HPDE6-E6E7 (cell line): ENCODE data around the gene OR4K2.
"Not testable (repeated sequence)": the region's sequence is repeated elsewhere in the genome, so short reads cannot be mapped to it uniquely, and the experiment has no call there.

ENCODE experiments used
- DNase-seq: peaks from one replicate; pipeline ENCODE4 v3.0.0; 2011; ENCODE audit warnings: missing footprints; ENCODE audit errors: extremely low spot score

The OR4K2 gene, protein sequence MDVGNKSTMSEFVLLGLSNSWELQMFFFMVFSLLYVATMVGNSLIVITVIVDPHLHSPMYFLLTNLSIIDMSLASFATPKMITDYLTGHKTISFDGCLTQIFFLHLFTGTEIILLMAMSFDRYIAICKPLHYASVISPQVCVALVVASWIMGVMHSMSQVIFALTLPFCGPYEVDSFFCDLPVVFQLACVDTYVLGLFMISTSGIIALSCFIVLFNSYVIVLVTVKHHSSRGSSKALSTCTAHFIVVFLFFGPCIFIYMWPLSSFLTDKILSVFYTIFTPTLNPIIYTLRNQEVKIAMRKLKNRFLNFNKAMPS

DNA sequence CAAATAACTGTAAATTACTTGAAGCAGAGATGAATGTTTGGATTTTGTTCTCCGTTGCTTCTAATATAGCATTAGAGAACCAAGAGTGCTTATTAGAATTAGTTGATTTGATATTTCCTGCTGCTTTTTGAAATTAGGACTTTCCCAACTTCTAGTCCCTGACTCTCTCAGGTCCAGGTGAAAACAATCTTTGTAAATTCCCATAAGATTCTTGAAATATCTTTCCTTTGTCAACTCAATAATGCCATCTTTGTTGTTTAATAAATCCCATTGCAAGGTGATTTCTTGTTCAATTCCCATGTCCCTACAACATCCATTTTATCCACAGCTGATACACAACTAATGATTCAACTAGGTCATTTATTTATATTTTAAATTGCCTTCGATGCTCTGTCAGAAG is at the start of gene OR4K2:
OR4K2 (plus strand) TSS at position 301 of the 400 bp plus-strand sequence. CDS start 1,126 bp downstream, outside the sequence.
- DNase-seq = no peak

DNA sequence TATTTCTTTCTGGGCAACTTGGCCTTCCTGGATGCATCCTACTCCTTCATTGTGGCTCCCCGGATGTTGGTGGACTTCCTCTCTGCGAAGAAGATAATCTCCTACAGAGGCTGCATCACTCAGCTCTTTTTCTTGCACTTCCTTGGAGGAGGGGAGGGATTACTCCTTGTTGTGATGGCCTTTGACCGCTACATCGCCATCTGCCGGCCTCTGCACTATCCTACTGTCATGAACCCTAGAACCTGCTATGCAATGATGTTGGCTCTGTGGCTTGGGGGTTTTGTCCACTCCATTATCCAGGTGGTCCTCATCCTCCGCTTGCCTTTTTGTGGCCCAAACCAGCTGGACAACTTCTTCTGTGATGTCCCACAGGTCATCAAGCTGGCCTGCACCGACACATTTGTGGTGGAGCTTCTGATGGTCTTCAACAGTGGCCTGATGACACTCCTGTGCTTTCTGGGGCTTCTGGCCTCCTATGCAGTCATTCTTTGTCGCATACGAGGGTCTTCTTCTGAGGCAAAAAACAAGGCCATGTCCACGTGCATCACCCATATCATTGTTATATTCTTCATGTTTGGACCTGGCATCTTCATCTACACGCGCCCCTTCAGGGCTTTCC is 47.2 kb upstream of the OR4K2 start:
- not testable (repeated sequence) for DNase-seq

DNA sequence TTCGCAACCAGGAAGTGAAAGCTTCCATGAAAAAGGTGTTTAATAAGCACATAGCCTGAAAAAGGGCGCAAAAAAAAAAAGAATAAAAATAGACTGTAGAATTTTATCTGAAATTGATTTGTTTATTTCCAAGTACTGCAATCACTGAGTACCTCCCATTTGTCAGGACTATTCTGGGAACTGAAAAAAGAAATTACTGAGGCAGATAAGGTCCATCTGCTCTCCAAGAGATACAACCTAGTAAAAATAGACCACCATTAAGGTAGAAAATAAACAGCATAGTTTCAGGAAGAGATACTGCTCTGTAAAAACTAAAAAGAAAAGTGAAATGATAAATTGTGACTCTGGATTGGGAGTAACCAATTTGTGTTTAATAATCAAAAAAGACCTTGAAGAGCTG is 46.6 kb upstream of the OR4K2 start:
- DNase-seq = no peak

DNA sequence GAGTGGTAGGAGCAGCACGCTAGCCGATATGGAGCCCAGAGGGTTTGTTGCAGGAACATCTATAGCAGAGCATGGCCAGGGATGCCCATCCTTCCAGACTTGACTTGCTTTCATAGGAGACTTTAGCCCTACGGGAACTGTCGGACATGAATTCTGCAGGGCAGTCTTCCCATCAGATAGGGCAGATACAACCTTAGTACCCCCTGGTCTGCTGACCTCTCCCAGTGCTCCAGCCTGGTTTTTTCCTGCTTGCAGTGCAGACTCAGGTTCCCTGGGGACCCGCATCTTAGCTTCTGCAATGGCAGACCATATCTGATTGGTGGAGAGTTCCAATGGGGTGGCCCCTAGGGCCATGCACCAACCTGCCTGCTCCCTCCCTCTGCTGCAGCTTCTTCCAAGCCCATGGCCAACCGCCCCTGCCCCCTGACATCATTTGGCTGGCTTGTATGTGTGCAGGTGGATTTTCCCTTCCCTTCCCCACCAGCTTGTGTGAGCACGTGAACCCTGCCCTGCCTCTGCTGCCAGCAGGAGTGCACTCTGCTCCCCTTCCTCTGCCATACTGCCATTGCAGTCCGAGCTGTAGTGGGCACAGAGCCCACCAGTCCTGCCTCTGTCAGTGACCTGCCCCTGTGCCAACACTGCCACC is 40.6 kb upstream of the OR4K2 start:
- not testable (repeated sequence) for DNase-seq

DNA sequence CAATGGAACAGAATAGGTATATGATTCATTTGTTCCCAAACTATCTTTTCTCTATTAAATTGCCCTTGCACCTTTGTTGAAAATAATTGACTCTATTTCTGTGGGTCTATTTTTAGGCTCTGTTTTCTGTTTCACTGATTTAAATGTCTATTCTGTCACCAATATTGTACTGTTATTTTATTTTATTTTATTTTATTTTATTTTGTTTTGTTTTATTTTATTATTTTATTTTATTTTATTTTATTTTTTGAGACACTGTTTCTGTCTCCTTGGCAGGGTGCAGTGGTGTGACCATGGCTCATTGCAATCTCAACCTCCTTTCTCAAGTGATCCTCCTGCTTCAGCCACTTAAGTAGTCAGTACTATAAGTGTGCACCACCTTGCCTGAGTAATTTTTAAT is 36.5 kb upstream of the OR4K2 start:
- DNase-seq = no peak

DNA sequence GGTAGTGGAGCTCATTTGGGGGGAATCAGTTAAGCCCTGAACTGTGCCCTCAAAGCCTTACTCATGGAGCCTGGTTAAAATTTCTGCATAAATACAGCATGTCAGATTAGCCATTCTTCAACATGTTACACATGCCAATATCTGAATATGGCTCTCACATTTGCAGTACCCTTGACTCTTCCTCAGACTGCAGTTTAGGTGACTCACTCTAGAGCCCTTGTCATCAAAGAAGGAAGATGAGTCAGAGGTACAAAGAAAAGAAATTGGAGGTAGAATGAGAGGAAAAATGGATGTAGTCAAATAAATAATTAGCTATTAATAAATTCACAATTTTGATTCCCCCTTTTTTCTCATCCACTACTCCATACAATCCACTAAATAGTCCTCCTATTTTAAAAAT is 23.6 kb upstream of the OR4K2 start:
- DNase-seq = no peak

DNA sequence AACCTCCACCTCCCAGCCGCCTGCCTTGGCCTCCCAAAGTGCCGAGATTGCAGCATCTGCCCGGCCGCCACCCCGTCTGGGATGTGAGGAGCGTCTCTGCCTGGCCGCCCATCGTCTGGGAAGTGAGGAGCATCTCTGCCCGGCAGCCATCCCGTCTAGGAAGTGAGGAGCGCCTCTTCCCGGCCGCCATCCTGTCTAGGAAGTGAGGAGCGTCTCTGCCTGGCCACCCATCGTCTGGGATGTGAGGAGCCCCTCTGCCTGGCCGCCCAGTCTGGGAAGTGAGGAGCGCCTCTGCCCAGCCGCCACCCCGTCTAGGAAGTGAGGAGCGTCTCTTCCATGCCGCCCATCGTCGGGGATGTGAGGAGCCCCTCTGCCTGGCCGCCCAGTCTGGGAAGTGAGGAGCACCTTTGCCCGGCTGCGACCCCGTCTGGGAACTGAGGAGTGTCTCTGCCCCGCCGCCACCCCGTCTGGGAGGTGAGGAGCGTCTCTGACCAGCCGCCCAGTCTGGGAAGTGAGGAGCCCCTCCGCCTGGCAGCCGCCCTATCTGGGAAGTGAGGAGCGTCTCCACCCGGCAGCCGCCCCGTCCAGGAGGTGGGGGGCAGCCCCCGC is 8.8 kb upstream of the OR4K2 start:
- not testable (repeated sequence) for DNase-seq

DNA sequence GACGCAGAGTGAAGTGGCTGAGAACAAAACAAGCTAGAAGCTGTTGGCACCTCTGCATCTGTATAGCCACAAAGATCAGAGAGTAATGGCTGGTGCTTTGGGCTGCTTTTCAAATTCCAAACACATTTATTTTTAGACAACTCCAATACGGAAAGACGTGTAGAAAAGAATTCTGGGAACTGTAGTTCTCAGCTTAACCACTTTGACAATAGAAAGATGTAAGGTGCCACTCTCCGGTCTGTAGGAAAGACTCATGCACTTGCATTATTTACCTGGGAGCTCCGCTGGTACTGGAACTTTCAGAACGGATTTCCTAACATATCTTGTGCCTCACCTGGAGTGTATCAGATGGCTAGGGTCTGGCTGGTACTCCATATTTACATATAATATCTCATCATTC is 1.8 kb upstream of the OR4K2 start:
- DNase-seq = no peak

DNA sequence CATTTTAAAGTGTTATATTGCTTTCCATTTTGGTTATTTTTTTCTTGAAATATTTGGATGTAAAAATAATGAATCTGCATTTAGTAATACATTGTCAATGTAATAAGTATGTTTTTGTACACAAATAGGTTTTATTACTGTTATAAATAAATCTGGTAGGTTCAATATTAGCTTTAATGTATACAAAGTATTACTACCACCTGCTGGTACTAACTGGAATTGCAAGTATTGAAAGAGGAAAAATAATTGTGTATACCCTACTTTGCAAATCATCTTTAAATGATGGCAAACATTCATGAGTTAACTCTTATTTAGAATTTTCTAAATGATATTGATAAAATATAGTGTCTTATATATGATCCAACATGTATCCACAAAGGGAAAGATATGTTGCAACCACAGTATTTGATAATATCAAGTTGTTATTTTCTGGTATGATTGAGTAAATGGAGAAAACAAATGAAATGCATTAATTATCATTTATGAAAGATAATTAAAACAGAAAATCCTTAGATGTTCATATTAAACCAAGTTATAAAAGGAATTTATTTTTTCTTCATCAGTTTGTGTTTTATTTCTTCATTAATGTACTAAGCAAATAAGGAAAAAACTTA is 3.2 kb downstream of the OR4K2 start:
- no peak for DNase-seq

DNA sequence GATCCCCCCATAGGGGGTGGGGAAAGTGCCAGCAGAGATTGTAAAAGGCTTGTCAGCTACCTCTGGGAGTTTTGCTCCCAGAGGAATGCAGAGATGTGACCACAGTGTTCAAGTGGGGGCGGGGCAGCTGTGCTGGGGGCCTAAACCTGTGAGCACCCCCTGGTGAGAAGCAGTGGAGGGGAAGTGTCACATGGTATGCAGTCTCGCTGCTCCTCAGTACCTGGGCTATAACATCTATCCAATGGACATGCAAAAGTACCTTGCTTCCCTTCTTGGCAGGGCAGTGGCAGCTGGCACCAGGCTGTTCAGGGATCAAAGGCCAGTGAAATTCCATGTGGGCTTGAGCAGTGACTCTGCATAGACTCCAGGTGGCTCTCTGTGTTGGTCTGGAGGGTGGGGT is 20.3 kb downstream of the OR4K2 start:
- DNase-seq = no peak

DNA sequence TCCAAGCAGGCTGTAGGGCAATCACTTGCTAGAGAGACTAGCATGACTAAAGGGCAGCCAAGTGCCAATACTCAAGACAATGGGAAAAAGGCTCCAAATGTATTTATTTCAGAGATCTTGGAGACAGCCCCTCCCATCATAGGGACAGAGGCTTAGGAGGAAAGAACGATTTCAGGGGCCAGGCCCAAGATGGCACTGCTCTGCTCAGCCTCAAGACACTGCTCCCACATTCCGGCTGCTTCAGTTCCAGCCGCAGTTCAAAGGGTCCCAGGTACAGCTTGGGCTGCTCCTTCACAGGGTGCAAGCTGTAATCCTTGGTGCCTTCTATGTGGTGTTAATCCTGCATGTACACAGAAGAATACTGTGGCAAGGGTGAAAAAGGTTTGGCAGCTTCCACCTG is 26.1 kb downstream of the OR4K2 start:
- no peak for DNase-seq

DNA sequence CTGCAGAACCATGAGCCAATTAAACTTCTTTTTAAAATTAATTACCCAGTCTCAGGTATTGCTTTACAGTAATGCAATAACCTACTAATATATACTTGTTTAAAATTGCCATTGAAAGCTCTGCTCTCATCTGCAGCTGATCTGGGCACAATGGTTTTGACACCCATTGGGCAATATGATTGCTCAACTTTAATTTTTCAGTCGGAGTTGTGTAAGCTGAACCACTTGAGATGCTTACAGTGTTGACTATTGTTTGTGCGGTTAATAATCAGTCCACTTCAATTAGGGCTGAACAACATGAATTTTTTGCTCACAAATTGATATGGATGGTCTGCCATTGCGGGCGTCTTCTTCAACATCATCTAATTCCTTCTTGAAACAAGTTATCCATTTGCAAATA is 27.5 kb downstream of the OR4K2 start:
- no peak for DNase-seq

DNA sequence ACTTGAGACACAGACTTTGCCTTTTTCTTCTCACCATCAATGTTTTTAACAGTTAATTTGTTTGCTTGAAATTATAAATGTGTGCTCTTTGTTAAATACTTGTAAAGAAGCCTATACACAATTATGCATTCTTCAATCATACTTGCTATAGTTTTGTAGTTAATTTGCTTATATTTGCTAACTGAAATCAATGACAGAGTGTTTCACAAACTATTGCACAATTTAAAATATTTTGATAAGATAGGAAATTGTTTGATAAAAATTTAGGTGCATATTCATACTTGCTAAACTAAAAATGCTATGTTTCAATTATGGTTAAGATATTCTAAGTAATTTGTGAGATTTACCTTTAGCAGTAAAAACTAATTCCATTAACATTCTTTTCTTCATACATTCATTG is 31.7 kb downstream of the OR4K2 start:
- DNase-seq = no peak

DNA sequence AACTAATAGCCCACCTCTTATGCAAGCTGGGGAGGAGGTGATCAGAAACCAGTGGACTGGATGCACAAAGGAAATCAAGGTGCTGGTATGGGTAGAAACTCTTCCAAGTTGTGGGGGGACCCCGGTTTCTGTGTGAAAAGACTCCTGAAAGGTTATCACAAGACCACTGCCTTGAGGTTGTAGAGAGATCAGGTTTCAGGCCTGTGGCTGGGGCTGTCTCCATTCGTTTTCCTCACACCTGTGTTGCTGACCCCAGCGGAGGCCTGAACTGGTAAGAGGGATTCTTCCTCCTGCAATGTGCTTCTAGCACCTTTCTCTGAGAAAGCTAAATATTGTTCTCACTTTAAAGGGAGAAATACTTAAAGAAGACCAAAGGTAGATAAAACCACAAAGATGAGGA is 36.2 kb downstream of the OR4K2 start:
- no peak for DNase-seq

DNA sequence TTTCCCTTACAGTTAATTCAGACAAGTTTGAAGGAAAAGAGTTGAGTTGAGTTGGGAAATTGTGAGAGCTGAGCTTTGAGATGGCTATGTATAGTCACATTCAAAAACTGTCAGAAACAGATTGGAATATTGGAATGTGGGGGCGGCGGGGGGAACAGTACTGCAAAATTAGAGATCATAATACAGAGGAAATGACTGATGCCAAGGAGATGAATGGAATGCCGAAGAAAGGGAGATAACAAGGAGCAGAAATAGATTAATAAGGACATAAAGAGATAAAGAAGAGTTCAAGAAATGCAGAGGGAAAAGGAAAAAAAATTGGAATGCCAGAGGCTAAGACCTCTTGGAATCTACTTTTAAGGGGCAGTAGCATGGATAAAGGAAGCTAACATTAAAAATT is 42.3 kb downstream of the OR4K2 start:
- no peak for DNase-seq

DNA sequence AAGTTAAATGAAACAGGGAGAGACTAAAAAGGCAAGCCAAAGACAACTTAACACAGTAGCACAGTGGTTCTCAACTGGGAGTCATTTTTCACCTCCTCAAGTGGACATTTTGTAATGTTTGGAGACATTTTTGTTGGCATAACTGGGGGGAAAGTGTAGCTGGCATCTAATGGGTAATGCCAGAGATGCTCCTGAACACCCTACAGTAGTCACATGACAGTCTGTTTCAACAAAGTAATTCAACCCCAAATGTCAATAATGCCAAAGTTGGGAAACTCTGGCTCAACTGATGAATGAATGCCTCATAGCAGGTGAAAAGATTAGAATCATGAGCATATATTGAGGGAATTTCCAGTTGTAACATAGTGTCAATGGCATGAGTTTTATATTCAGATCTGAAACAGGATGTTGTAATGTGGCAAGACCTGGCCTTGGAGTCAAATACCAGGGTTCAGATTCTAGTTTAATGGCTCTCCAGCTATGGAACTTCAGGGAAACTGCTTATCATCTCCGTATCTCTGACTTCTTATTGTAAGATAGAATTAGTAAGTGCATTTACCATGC is 43.1 kb downstream of the OR4K2 start:
- no peak for DNase-seq

DNA sequence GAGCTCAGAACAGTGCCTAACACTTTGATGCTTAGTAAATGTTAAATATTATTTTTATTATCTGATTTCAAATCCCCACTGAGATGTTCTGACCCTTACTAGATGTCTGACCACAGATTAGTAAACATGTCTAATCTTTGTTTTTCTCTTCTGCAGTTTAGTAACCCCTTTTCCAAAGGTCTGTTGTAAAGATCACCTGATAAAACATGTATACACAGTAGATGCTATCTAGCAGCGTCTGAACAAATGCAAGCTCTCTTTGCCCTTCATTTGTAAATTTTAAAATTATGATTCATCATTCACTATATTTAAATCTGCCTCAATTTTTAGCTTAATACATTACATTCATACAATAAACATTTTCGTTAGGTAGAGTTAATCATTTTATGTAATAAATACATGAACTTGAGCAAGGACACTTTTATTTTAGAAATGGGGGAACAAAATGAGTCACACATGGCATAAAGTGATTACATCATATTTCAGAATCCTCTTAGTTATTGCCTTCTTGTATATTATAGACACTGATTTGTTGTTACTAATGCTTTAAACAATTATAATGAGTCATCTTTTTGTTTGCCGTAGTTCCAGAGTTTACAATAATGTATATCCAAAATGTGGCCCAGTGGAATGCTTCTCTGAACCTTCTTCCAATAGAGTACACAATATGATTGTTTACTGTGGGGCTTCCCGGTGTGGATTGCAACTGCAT is 43.8 kb downstream of the OR4K2 start:
- DNase-seq = no peak

DNA sequence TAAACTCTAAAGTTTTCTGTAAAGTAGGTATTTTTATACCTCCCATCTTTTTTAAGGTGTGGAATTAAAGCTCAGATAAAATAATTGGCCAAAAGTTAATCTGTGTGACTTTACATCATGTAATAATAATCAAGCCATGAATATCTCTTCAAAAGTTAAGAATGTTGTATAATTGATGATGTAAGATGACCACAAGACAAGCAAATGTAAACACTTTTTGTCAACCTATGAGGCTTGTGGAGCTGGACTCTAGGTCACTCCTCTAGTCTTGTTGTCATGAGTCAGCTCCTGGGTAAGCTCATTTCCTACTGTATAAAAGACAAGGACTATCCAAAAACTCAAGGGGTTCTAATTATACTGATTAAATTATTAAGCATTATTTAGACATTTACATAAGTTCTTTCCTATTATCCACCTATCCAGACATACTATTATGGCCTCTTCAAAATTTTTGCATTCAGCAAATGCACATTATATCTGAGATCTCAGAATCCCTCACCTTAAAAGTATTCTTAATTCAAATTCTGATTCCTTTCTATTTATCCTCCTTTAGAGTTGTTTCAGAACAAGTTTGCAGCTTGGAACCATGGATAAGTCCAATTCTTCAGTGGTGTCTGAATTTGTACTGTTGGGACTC is 45.2 kb downstream of the OR4K2 start, which contains the start of gene OR4K5:
OR4K5 (plus strand) TSS at position 587 of the 637 bp plus-strand sequence; CDS start at position 587, 0 bp downstream.
- no peak for DNase-seq

DNA sequence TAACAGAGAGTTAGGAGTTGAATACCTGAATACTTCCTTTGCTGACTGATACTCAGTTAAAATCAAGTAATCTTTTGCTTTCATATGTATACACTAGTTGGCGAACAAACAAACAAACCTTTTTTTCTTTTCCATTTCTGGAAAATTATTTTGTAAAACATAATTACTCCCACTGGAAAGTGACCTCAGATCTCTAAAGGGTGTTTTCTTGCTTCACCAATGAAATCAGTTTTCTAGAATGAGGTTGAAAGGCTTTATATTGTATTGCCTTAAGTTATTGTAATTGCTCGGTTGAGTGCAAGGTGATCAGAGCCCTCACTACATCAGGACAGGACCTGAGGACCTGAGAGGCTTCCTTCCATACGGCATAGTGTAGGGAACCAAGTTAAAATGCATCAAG is 55.7 kb downstream of the OR4K2 start, which contains the start of gene OR4K1:
OR4K1 (plus strand) TSS at position 301 of the 400 bp plus-strand sequence. CDS start 4,750 bp downstream, outside the sequence.
- no peak for DNase-seq
